HG03521 (cell line): ENCODE data around the gene ASPRV1.
"Not testable (repeated sequence)": the region's sequence is repeated elsewhere in the genome, so short reads cannot be mapped to it uniquely, and the experiment has no call there.

Experiments
- ATAC-seq: cut with Tn5 transposase; IDR thresholded peaks from one replicate; pipeline ENCODE4 v1.9.1; 2021; ENCODE audit warnings: mild to moderate bottlenecking, moderate library complexity; ENCODE audit not compliant: unreplicated experiment

ASPRV1 gene

DNA sequence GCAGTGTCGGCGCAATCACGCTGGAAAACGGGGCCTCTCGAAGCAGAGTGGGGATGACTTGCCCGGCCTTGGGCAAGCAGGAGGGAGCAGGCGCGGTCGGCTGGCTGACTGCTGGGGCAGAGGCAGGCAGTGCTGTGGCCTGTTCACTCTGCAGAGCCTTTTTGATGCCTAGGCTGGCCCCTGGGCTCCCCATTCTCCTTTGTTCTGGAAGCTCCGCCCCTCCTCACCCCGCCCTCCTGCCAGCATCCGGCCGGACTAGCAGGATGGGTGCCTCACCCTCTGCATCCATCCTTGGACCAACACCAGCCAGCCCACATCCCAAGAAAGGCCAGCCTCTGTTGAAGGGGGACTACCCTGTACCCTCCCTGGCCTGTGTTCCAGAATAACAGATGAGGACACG lies at the start of gene ASPRV1:
Gene ASPRV1, minus strand, starts transcription at position 136 of the 400 bp plus-strand sequence. CDS start 195 bp downstream, outside the sequence.
- no peak for ATAC-seq

DNA sequence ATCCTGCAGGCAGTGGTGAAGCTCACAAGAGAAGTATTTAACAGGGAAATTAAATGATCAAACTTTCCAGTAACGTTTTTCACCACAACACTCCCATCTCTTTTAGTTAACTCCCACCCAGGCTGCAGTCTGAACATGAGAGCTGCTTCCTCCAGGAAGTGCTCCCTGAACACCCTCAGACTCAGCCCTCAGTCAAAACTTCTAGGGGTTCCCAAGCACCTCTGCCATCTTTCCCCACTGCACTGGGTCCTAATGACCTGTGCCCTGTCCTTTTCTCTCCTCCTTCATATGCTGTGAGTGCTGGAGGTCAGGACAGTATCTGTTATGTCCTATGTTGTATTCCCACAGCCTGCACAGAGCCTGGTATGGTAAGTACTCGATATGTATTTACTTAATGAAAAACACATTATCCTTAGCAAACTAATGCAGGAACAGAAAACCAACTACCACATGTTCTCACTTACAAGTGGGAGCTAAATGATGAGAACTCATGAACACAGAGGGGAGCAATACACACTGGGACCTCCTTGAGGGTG lies 49.2 kb upstream of the ASPRV1 start:
- no peak for ATAC-seq

DNA sequence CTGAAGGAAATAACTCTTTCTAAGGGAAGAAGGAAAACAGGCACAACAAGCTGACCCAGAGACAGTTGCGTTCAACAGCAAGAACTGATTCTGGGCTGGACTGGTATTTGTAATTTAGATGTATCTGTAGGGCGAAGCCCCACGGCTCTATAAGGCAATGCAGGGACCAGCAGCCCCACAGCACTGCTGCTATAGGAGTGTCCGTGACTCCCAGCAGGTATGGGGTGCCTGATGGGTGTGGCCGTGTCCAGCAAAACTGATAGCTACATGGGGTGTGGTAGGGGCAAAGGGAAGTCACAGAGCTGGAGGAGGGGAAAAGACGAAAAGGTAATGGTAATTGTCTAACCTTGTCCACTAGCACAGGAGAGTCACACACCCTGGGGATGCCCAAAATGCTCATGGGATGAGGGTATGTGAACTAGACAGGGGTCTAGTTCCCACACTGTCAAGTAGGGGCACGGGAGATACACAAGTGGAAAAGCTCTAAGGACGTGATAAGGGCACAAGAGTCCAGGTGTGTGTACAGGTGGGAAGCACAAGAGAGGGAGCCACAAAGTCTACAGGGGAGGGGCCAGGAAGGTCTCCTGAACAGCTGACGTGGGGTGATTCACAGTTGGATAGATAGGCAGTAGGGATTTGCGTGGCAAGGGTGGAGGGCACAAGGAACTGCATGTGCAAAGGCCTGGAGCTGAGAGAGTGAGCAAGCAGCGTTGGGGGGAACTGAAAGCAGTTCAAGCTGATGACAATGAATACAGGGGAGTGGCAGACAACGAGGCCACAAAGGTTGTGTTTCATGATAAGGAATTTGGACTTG lies 48.5 kb upstream of the ASPRV1 start:
- no peak for ATAC-seq

DNA sequence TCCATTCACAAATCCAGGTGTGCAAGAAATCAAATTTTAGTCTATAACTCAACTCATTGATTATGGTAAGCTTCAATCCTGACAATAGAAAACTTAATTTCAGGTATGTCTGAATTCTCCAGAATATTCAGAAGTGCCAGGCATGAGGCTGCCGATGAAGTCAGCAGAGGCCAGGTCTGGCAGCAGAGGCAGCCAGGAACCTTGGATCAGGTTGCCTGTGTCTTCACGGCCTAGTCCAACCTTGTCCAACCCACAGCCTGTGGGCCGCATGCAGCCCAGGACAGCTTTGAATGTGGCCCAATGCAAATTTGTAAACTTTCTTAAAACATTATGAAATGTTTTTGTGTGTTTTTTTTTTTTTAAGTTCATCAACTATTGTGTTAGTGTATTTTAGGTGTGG lies 46.9 kb upstream of the ASPRV1 start:
- no peak for ATAC-seq

DNA sequence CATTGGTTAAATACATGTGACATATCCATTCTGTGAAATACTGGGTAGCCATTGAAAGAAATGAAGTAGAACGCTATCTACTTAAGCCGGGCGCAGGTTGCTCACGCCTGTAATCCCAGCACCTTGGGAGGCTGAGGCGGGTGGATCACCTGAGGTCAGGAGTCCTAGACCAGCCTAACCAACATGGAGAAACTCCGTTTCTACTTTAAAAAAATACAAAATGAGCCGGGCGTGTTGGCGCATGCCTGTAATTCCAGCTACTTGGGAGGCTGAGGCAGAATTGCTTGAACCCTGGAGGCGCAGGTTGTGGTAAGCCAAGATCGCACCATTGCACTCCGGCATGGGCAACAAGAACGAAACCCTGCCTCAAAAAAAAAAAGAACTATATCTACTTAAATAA lies 45.7 kb upstream of the ASPRV1 start:
- ATAC-seq, result no peak

DNA sequence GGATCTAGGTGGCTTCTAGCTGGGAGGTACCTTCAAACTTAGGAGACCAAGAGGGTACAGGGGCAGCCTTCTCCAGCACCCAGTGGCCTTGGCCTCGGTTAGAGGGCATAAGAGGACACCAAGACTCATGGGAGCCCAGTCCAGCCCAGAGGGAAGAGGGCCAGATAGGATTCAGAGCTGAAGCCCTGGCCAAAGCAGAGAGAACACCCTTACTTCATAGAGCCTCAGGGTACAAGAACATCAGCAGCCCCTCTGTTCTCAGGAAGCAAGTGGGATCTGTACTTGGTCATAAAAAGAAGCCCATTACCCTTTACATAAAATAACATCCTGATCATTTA lies 45.0 kb upstream of the ASPRV1 start:
- no peak for ATAC-seq

DNA sequence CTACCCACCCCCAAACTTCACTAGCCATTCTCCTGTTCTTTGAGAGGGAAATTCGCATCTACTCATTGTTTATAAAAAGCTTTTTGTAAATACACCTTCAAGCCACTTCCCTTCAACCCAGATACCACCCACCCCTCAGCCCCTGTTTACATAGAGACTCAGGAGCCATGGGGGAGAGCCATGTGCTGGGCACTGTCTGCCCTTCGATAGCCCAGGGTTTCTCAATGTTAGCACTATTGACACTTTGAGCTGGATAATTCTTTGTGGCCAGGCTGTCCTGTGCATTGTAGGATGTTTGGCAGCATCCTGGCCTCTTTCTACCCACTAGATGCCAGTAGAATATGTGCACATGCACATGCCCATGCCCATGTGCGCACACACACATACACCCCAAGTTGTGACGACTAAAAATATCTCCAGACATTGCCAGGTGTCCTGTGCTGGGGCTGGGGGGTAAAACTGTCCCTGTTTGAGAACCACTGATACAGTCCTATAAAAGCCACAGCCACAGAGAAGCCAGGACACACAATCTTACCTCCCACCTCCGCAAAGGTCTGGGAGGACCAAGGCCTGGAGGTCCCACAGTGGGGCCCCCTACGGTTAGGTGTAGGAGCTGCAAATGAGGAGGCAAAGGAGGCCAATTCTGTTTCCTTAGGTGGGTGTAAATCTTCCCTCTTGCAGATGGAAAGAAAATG lies 44.5 kb upstream of the ASPRV1 start:
- no peak for ATAC-seq

DNA sequence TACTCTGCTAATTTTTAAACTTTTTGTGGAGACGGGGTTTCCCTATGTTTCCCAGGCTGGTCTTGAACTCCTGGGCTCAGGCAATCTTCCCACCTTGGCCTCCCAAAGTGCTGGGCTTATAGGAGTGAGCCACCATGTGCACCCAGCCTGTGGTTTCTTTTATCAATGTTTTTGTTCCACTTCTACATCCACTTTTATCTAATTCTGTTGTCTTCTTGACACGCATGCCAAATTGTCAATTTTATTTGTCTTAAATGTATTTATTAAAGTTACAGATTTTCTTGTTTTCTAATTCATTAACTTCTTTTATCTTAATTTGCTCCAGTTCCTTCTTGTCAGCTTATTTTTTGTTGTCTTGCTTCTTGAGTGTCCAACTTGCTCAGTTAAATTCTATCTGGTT lies 43.8 kb upstream of the ASPRV1 start:
- ATAC-seq, result no peak

DNA sequence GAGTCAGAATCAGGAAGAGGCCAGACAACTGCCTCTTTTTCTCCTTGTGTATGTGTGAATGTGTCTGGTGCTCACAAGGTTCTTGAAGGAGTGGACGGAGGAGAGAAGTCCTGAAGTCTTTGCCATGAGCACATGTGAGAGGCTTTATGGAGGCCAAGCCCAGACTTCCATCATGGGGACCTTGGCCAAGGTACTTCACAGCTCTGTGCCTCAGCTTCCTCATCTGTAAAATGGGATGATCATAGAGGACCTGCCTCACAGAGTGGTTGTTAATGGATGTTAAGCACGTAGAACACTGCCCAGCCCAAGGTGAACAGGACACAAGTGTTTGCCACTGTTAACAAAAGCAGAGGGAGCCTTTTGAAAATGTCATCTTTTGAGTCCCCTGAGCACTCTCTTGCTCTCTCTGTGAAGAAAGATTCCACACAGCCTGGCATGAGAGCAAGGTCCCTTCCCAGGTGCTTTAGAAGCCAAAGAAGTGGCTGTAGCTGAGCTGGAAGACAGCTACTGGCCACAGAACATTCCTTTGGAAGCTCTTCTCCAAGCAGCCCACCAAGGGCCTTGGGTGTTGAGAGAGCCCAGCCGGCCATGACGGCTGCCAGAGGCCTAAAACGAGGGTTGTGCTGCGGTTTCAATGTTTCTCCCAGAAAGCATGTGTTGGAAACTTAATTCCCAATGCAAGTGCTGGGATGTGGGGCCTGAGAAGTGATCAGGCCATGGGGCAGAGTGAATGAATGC lies 41.8 kb upstream of the ASPRV1 start:
- no peak for ATAC-seq

DNA sequence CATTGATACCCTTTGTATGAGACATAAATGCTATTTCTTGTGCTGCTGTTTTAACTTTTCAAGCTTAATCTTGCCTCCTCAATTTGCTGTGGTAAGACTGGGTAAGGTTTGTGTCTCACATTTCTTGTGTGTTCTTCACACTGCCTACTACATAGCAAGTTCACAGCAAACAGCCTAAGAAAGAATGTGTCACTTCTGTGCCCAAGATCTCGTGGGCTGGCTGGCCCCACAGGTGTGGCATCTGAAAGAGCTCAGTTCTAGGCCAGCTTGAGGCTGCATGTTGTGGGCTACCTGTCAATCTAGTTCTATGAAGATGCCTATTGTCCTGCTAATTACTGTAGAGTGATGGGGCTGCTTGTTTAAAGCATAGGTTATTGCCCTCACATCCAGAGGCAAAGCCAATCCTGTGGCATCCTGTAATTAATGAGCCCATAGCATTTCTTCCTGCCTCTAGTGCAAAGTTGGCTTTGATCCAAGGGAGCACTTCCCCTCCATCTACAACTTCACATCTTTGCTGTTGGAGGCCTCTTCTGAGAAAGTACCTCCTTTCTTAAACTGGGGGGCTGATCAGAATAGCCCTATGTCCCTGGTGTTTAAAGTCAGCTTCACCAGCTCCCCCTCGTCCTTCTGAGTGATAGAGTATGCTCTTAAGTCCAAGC lies 40.9 kb upstream of the ASPRV1 start:
- ATAC-seq, result no peak

DNA sequence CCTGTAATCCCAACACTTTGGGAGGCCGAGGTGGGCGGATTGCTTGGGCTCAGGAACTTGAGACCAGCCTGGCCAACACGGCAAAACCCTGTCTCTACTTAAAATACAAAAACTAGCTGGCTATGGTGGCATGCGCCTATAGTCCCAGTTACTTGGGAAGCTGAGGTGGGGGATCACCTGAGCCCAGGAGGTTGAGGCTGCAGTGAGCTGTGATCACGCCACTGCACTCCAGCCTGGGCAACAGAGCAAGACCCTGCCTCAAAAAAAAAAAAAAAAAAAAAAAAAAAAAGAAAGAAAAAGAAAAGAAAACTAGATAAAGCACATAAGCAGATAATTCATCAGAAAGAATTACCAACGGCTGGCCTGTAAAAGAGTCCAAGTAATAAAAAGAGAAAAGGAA lies 39.1 kb upstream of the ASPRV1 start:
- not testable (repeated sequence) for ATAC-seq

DNA sequence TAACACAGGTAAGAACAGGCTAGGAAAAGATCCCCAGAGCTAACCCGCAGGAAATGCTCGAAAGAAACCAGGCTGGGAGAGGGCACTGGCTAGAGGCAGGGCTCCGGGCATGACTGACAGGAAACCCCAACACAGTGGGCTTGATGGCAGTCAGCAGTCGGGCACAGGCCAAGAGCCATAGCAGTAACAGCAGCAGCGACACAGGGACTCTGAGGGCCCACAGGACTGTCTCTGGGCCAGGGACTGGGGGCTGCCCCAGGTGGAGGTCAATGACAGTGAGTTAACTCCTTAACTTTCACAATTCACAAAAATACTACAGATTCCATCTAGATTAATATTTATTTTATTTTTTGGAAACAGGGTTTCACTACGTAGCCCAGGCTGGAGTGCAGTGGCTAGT lies 37.3 kb upstream of the ASPRV1 start:
- ATAC-seq, result no peak

DNA sequence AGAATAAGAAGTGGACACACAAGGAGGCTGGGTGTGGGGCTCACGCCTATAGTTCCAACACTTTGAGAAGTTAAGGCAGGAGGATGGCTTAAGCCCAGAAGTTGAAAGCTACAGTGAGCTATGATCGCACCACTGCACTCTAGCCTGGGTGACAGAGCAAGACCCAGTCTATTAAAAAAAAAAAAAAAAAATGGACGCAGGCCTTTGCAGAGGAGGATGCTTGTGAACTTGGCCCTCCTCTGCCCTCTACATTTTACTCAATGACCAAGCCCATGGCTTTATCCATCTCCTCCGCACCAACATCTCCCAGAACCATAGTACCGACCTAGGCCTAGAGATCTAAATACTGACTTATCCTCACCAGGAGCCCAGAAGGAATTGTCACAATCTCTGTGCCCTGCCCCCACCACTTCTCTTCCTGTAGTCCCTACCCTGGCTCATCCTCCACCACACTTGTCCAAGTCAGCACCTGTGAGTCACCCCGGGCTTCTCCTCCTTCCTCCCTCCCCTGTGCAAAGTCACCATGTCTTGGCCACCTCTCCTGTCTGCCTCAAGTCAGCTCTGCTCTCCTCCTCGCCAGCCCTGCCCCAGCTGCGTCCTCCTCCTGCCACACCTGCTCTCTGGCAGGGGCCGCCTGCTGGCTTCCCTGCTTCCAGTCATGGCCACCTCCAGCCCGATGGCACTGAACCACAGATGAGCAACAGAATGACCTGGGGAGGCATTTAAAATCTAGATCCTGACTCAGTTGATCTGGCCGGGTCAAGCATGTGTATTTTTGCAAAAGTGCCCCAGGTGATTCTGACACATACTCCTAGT lies 35.8 kb upstream of the ASPRV1 start:
- no peak for ATAC-seq

DNA sequence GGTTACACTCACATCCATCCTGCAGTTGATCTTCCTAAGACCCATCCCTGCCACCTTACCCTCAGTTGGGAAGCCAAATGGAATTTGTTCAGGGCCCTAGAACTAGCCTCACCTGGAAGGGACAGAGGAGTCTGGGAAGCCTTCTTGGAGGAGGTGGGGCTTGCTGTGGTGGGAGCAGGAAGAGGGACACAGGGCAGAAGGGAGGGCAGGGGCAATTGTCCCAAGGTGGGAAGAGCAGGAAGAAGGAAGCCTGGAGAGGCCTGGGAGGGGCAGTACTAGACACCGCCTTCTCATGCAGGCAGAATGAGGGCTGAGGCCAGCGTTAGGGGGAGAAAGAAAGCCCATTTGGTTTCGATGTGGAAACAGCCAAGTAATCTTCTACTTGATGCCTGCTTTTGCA lies 34.1 kb upstream of the ASPRV1 start:
- no peak for ATAC-seq

DNA sequence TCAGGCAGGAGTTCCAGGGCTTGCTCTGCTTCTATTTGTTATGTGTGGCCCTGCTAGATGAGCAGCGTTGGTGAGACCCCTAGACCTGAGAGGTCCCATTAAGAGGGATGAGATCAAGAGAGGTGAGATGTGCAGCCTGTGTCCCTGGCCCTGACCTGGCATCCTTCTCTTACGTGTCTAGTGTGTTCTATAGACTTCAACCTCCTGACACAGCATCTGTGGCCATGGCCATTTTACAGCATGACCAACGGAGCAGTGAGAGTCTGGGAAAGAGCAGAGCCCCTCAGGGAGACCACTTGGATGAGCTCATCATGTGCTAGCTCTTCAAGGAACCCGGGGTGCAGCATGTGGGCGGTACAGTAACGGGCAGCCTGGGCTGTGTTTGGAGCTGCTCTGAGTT lies 32.7 kb upstream of the ASPRV1 start:
- ATAC-seq, result no peak

DNA sequence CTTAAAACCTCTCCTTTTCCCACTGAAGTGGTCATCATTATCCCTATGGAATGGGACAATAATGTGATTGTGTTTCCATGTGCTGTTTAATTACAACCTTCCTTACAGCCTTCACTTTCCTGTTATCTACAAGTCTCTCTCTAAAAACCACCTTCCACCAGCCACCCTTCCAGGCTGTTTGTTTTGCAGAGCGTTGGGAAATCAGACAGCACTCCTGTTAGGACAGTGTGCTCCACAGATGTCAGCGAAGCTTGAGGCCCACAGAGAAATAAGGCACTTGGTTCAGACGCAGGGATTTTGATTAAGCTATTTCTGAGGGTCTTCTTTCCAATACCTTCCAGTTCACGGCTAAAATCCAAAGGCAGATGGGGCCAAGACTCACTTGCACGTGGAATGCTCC lies 32.3 kb upstream of the ASPRV1 start:
- no peak for ATAC-seq

DNA sequence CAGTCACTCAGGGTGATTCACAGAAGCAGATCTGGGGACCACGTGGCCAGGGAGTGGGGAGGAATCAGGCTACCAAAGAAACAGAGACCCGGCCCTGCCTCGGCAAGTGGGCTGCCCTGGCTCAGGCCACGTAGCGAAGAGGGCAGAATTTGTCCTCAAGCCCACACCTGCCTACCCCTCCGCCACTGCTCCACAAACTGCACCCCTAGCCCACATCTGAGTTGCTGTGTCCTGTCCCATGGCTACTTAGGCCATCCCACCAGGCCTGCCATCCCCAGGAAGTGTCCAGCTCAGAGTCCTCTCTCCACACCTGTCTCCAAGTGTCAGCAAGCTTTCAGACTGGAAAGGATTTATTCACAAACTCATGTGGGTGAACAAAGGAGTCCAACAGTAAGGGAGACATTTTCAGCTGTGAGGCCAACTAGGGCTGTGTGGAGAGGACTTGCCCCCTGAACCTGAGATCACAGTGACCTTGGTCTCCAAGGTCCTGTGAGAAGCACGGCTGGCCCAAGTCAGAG lies 31.7 kb upstream of the ASPRV1 start:
- ATAC-seq, result no peak

DNA sequence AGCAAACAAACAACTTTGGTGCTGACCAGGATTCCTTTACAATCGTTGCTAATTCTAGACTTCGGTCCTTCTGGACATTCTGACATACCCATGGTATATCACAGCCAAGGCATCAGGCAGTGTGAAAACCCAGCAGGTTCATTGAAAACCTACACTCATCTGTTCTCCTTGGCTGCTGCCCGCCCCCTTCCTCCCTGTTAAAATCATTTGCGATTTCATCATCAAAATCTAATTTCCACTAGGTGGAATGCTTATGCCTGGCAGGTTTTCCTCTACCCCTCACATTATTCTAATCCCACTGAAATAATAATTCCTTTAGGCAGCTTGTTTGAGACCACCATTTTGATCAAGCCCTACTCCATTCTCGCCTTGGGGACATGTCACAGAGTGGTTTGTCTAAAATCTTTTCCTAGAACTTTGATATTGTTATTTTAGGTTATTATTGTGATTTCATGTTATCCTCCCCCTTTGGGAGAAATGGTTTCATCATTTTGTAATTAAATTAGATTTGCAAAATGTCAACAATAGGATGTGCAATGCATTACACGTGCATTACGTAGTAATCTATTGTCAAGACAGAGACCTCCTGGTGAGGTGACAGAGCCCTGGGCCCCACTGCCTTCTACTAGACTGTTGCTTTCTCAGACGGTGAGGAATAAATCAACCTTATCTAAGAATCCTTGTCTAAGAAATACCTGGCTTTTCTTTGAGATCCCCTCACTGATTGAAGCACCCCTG lies 31.0 kb upstream of the ASPRV1 start:
- no peak for ATAC-seq

DNA sequence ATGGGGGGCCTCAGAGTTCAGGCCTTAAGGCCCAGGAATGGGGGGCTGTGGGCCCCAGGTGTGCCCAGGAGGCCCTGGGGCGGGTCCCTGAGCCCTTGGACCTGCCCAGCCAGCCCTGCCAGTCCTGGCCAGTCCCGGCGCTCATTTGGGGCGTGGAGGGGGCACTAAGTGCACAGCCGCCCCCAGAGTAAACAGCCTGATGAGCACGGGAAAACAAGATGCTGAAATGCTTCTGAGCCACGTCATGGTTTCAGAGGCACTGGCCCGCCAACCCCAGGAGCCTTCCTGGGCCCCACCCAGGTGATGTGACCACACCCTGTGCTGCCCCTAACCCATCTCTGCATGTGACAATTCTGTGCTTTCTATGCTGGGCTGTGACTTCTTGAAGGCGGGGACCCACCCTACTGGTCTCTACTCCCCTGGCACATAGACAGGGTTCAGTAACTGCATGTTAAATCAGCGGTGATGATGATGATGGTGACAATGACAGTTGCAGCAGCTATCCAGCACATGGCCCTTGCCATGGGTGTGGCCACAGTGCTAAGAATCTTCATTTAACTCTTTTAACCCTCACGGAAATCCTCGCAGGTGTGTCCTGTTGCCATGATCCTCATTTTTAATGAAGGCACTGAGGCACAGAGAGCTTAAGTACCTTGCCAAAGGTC lies 28.1 kb upstream of the ASPRV1 start:
- no peak for ATAC-seq
